Measurements from ENCODE around the gene HBE1.
"Not testable (repeated sequence)": the region's sequence is repeated elsewhere in the genome, so short reads cannot be mapped to it uniquely, and the experiment has no call there.

HBE1 gene

GRCh38 chr11:5269715-5270147 is at the start of gene HBE1:
HBE1 (minus strand) TSS chr11:5269945; CDS start chr11:5269890, 55 bp downstream.
- DNase-seq = no peak

- no peak for DNase-seq
These were observed 47.5 kb upstream of the HBE1 start for GRCh38 chr11:5317292-5317691.

- DNase-seq = not testable (repeated sequence)
These were observed 43.7 kb upstream of the HBE1 start for GRCh38 chr11:5313326-5314023.

- no peak for DNase-seq
These were observed 40.7 kb upstream of the HBE1 start for GRCh38 chr11:5310423-5310822.

- no peak for DNase-seq
These were observed 37.7 kb upstream of the HBE1 start for GRCh38 chr11:5307256-5308019.

GRCh38 chr11:5304046-5304445 is 34.3 kb upstream of the HBE1 start:
- DNase-seq = no peak

GRCh38 chr11:5303626-5304025 is 33.9 kb upstream of the HBE1 start:
- no peak for DNase-seq

- no peak for DNase-seq
These were observed 32.1 kb upstream of the HBE1 start, which contains the start of gene OR51B4 for GRCh38 chr11:5301846-5302245. OR51B4 (minus strand) TSS chr11:5301946; CDS start chr11:5301946, 0 bp downstream.

- DNase-seq = no peak
These were observed 30.5 kb upstream of the HBE1 start for GRCh38 chr11:5300251-5300650.

GRCh38 chr11:5298451-5298850 is 28.7 kb upstream of the HBE1 start:
- no peak for DNase-seq

- no peak for DNase-seq
These were observed 28.1 kb upstream of the HBE1 start for GRCh38 chr11:5297721-5298323.

GRCh38 chr11:5294342-5294995 is 24.7 kb upstream of the HBE1 start:
- DNase-seq = not testable (repeated sequence)

GRCh38 chr11:5293028-5293427 is 23.3 kb upstream of the HBE1 start:
- DNase-seq = no peak

- DNase-seq = no peak
These were observed 21.6 kb upstream of the HBE1 start for GRCh38 chr11:5291207-5291838.

- no peak for DNase-seq
These were observed 20.4 kb upstream of the HBE1 start for GRCh38 chr11:5290106-5290505.

- no peak for DNase-seq
These were observed 20.0 kb upstream of the HBE1 start for GRCh38 chr11:5289696-5290095.

- DNase-seq = no peak
These were observed 19.3 kb upstream of the HBE1 start for GRCh38 chr11:5288906-5289550.

GRCh38 chr11:5288108-5288905 is 18.6 kb upstream of the HBE1 start:
- no peak for DNase-seq

- no peak for DNase-seq
These were observed 17.2 kb upstream of the HBE1 start for GRCh38 chr11:5286901-5287300.

- no peak for DNase-seq
These were observed 16.6 kb upstream of the HBE1 start for GRCh38 chr11:5286351-5286750.

- no peak for DNase-seq
These were observed 16.1 kb upstream of the HBE1 start for GRCh38 chr11:5285703-5286340.

Measured in NCI-H2107 (cell line).